SKM-1 (cell line): Measurements from ENCODE around the gene ZHX3.
"Not testable (repeated sequence)": the region's sequence is repeated elsewhere in the genome, so short reads cannot be mapped to it uniquely, and the experiment has no call there.

Experiments used
- DNase-seq: peaks from one replicate; lab custom pipeline; 2025; ENCODE audit not compliant: unreplicated experiment; lab: John Stamatoyannopoulos, UW

The ZHX3 gene

DNA sequence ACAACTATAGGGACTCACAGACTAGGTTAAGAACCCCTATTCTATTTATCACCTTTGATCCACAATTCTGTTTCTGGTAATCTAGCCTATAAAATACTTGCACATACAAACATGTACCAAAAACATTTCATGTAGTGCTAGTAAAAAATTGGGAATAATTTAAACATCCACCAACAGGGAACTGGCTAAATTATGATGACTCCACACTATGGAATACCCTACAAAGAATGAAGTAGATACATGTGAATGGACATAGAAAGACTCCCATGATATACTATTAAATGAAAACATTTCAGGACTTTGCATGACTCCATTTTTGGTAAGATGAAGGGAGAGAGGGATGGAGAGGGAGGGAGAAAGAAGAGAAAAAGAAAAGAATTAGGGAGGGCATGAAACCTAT lies 58.2 kb downstream of the ZHX3 start:
- DNase-seq: no peak

DNA sequence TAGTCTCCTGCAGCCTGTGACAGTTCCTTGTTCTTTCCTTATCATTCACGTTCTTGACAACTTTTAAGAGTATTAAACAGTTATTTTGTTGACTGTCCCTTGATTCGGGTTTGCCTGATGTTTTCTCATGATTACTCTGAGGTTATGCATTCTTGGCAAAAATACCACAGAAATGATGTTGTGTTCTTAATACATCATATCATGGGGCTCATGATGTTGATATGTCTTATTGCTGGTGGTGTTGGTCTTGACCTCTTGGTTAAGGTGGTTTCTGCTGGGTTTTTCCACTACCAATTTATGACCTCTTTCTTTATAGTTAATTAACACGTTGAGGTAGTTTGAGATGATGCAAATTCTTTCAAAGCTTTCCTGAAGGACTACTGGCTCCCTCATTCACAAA lies 59.1 kb downstream of the ZHX3 start:
- DNase-seq: no peak

DNA sequence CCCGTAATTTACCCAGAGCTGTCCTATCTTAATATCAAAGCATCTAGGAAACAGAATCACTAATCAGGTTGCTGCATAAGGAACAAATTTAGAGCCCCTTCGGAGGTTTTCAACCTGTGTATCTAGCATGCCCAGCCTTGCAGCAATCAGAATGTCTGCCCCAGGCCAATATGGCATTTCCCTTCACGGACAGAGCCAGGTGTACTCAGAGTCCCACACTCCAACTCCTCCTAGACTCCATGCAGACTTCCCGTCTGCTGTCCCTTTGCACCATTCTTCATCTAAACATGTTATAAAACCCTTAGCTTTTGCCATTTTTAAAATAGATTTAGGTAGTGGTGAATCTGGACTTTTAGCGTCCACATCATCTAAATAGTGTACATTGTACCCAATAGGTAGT lies 61.0 kb downstream of the ZHX3 start:
- DNase-seq: no peak

DNA sequence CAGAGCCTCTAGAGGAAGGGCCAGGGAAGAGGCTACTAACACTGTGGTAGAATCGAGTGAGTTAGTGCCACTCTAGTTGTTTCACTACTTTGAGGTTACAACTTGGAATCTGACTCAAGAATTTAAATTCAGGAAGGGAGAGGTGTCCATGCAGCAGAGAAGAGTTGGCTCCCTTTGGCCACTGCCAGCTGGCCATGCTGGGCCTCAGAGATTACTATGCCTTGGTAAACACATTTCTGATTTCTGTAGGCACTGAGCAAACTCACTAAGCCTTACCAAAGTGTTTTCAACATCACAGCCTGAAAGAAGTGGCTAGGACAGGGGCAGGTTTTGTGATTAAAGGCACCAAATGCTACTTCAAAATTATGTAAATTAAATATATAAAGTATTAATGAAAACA lies 61.9 kb downstream of the ZHX3 start:
- DNase-seq: no peak

DNA sequence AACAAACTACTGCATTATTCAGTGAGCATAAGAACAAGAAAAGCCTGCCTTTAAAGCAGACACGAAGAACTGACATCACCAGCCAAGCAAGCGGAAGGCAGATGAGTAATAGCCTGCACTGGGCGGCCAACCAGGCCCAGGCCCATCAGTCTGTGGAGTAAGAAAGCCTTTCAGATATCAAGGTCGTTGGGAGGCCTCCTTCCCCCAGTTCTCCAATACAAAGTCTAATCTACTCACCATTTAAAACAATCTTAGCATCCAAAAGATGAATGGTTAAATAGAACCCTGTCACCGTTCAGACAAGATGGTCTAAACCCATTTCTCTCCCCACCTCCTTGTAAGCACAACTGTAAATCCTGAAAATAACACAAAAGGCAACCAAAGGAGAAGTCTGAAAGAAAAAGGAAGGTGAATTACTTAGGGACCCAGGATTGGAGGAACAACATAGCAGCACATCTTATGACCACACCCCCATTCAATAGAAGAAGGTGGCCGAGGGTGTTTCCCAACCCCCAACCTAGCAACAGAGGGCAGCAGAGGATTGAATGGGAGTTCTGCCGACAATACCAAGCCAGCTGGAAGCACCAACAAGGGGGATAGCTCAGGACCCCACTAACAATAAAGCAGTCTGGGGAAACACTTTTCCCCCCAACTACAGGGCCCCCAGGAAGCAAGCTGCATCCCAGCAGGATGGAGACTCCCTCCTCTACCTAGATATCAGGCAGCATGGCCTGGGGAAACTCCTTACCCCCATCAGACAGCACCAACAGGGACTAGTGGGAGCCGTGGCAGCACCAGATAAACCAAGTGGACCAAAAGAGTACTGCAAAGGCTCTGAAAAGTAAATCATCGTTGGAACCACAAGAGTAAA lies 67.9 kb downstream of the ZHX3 start:
- no peak for DNase-seq

DNA sequence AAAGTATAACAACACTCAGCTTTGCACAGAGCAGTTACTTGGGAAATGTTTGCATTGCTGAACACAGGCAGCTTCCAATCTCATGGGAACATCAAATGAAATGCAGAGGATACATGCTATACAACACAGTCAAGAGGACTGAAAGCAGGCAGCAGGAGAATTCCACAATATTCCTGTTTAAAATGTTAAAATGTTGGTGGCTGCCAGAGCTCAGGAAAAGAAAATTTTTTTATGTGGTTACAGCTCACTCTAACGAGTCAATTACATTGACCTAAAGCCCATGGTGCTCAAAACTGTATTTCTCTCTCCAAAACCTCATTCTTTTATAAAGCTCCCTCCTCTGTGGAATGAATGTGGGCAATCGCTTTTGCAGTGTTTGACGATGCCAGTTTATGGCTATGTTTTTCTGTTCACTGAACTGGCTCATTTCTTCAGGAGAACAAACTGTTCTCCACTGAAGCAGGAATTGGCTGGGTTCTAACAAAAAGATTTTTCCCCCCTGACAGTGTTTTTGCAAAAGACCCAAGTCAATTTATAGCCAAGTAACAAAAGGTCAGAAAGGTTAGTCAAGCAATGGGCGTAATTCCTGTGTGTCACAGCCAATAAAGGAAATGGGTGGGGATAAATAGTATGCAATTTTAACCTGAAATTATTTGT lies 69.0 kb downstream of the ZHX3 start:
- no peak for DNase-seq

DNA sequence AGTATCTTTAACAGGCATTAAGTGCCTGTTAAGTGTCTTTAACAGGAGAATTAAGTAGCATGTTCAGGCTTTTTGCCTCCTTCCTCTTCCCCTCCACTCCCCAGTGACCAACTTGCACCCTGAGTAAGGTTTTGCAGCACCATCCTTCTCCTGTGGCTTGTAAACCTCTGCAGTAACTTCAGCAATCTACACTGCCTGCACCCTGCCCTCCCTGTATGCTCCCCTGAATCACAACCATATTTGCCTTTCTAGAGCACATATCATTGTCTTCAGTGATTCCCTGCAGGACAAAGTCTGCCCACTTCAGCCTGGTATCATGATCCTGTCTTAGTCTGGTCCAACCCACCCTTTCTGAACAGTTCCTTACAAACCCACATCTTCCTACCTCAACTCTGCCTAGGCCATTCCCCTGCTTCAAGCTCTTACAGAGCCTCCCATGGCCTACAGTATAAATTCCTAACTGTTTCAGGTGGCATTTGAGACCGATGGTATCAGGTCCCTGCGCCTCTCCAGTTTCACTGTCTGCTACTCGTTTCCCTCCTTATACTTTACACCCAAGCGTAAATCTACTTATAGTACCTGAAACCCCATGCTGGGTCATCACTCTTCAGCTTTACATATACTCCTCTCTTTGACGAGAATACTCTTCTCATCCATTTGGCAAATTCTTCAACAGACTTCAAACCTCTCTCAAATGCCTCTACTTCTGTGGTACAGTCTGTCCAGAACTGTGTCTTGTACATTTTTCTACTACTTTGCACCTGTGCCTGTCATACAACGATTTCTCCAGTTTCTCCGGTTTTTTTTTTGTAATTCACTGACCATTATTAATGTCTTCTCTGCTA lies 69.8 kb downstream of the ZHX3 start:
- DNase-seq: no peak

DNA sequence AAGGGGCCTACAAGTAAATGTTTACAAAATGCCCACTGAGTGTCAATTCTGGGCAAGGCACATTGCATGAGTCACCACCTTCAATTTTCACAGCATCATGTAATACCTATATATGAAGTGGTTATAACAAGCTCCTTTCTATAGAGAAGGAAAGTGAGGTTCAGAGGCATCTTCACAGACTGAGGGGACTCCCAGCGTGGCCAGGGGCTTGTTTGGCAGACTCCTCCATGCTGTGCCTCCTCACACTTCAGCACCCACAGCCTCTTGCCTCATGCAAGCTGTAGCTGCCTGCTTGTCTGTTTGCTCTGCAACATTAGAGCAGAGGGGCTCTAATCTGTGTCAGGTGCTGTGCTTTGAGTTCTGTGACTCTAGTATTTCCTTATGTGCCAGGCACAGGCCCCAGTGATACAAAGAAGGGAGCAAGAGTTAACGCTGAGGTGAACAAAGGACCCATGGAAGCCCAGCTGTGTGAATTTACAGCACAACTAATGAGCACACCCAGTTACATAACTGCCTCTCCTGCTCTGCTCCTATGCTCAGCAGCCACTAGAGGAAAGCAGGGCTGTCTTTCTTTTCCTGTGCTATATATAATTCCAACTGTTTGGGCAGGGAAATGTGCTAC lies 72.3 kb downstream of the ZHX3 start:
- no peak for DNase-seq

DNA sequence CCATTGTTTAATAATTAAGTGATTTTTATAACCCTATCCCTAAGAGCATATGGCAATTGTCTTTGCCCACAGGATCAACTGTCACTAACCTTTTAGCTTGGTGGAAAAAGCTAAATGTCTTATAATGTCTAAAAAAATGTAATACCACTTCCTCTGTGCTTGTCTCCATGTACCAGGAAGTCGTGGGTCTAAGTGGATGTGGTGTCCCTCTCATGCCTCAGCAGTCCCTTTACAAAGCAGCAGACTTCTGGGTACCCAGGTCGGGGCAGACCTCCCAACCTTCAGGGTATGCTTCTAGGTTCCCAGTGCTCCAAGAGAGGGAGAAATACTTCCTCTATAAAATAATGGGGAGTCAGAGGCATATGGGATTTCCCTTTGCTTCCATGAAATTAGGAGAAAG lies 74.7 kb downstream of the ZHX3 start:
- DNase-seq: no peak

DNA sequence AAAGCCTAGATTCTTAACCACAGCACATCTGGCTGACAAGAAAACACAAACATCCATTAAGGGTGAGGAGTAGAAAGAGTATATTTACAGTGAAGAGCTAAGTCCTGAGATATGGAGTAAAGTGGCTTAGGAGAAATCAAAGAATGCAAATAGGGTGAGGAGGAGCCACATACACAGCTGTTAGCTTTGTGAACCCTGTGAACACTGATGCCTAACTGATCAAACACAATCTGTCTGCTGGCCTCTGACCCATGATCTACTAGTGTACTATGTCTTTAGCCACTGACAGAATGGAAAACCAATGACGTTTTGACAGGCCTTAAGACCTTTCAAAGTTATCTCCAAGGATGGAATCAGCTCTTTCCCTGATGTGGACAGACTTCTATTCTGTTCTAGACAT lies 75.2 kb downstream of the ZHX3 start:
- DNase-seq: no peak

DNA sequence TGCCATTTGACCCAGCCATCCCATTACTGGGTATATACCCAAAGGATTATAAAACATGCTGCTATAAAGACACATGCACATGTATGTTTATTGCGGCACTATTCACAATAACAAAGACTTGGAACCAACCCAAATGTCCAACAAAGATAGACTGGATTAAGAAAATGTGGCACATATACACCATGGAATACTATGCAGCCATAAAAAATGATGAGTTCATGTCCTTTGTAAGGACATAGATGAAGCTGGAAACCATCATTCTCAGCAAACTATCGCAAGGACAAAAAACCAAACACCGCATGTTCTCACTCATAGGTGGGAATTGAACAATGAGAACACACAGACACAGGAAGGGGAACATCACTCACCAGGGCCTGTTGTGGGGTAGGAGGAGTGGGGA lies 80.3 kb downstream of the ZHX3 start:
- not testable (repeated sequence) for DNase-seq

DNA sequence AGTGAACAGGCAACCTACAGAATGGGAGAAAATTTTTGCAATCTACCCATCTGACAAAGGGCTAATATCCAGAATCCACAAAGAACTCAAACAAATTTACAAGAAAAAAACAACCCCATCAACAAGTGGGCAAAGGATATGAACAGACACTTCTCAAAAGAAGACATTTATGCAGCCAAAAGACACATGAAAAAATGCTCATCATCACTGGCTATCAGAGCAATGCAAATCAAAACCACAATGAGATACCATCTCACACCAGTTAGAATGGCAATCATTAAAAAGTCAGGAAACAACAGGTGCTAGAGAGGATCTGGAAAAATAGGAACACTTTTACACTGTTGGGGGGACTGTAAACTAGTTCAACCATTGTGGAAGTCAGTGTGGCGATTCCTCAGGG lies 80.7 kb downstream of the ZHX3 start:
- not testable (repeated sequence) for DNase-seq

DNA sequence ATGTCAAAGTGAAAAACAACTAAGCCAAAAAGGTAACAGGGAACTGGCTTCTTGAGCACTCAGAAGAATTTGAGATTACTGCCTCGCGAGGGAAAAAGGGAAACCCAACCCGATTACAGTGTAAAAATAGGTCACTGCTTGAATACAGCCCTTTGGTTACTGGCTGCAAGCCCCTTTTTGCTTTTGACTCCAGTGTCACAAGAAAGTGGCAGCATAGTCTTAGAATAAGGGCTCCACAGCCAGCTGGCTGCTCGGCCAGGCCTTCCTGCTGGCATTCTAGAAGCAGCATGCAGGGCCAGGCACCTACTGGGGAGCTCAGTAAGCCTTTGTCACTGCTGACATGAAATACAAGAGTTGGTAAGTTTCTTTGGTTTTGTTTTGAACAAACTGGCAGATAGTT lies 83.0 kb downstream of the ZHX3 start:
- no peak for DNase-seq

DNA sequence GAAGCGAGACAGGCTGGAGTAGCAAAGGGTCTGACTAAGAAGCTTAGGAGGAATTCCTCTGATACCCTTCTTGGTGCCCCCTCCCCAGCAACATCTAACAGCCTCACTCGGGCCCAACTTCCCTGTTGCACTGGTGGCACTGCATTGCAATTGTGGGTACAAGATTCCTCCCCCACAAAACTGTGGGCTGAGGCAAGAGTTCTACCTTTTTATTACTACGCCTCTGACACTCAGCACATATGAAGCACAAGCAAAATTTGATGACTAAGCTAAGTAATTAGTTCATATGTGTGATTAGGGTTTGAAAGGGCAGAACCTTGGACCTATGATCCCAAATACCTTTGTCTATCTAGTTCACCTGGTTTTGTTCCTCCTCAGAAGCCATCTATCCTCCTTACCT lies 83.5 kb downstream of the ZHX3 start:
- DNase-seq: no peak

DNA sequence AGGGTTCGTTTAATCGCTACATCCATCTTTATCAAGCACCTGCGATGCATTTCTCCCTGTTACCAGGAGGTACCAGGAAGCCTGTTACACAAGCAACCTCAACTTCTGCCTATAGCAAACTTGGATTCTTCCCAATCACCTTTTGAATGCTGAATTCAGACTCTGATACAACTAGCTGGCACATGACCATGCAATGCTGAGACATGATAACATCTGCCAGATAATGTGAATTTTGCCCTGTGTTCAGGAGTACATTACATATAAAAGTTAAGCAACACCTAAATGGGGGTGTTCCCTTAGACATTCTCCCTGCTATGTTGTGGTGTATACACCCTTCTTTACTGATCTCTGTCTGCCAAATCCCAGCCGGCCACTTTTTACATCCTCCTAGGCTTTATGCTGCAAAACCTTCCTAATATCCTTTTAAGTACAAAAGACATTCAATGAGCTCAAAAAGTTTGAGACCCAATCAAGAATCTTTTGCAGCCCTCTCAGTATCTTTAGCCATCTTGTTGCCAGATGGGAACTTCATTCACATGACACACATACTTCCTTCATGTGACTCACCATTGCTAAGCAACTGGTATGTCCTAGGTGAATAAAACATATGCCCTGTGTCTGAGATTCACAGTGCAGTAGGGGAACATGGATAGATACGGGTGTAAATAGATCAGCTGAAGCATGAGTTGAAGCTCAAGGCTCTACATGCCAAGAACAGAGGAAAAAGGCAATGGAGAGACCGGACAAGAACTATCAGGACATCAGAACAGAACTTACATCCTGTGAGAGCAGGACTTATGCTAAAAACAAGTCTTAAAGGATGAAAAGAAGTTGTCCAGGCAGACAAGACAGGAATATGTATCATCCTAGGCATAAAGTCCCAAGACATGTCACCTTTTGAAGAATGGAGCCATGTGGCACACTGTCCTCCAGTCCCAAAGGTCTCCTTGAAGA lies 84.3 kb downstream of the ZHX3 start:
- no peak for DNase-seq

DNA sequence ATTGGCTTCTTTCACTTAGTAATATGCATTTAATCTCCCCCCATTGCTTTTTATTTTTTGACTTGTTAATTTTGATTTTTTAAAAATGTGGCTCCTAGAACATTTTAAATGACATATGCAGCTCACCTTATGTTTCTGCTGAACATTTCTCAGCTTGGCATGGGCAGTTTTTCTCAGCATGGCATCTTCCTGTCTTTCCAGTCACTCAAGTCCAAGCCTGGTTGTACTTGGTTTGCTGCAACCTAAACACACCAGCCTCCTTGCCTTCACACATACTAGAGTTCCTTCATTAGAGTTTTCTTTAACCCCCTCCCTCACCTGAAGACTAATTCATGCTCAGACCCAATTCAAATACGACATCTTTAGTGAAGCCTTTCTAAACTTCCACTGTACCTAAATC lies 86.4 kb downstream of the ZHX3 start:
- DNase-seq: no peak

DNA sequence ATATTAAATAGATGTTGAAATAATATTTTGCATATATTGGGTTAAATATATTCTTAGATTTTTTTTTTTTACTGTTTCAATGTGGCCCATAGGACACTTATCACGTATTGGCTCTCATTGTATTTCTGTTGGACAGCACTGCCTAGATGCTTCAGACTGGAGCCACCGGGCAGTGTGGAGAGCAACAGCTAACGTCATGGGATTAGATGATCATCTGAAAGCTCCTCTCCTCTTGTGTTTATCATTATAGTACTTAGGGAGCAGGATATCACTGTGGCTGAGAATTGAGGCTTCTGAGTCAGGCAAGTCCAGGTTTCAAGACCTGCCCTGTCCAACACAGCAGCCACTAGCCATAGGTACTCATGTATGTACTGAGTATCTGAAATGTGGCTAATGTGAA lies 87.4 kb downstream of the ZHX3 start:
- no peak for DNase-seq

DNA sequence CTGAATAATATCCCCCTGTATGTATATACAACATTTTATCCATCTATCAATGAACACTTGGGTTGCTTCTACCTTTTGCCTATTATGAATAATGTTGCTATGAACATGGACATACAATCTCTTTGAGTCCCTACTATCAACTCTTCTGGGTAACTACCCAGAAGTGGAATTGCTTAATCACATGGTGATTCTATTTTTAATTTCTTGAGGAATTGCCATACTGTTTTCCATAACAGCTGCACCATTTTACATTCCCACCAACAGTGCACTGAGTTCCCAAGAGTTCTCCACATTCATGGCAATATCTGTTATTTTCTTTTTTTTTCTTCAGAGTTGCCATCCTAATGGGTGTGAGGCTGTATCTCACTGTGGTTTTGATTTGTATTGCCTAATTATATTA lies 88.3 kb downstream of the ZHX3 start:
- DNase-seq: no peak

DNA sequence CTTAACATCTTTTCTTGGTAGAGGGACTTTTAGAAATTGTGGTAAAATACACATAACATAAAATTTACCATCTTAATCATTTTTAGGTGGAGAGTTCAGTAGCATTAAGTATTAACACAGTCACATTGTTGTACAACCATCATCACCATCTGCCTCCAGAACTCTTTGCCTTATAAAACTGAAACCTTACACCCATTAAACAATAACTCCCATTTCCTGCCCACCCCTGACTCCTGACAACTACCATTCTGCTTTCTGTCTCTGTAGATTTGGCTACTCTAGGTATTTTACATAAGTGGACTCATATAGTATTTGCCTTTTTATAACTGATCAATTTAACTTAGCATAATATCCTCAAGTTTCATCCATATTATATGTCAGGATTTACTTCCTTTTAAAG lies 88.7 kb downstream of the ZHX3 start:
- DNase-seq: no peak

DNA sequence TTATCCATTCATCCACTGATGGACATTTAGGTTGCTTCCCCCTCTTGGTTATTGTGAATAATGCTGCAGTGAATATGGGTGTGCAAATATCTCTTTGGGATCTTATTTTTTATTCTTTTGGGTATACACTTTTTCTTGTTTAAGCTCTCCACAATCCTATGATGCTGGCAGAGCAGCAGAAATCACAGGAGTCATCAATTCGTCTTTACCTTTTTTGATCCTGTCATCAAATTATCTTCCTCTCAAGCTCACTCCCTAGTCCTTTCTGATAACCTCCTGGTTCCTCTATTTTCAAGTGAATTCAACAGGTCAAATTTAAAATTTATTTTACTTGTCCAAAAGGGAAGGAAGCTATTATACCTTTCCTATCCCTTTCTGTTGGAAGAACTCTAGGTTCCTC lies 91.1 kb downstream of the ZHX3 start:
- no peak for DNase-seq
